ENCODE data around the gene ZNF22.

The ZNF22 gene

DNA sequence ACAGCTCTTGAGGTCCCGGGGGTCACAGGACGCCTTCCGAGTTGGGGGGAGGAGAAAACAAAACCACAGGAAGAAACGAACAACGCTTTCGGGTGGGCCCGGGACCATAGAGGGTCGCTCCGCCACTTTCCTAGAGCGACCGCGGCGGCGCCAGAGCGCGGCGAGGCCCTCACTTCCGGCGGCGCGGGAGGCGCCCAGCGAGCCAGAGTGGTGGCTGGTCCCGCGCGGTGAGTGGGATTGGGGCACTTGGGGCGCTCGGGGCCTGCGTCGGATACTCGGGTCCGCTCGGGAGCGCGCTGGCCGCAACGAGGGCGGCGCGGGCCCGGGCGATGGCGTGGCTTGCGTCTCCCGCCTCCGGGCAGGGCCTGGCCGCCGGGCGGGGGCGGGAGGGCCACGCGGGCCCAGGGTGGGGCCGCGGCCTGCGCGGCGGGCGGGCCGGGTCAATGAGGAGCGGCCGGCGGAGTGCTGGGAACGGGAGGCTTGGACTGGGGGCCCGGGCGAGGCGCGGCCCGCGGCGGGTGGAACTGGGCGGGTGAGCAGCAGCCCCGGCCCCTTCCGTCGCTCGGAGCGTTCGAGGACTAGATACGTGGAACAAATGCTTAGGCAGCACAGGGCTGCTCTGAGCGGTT, at the start of gene ZNF22:
ZNF22 (plus strand) TSS at position 172 of the 629 bp plus-strand sequence. CDS start 2,446 bp downstream, outside the sequence.
- TF ChIP-seq, protein P1, sequence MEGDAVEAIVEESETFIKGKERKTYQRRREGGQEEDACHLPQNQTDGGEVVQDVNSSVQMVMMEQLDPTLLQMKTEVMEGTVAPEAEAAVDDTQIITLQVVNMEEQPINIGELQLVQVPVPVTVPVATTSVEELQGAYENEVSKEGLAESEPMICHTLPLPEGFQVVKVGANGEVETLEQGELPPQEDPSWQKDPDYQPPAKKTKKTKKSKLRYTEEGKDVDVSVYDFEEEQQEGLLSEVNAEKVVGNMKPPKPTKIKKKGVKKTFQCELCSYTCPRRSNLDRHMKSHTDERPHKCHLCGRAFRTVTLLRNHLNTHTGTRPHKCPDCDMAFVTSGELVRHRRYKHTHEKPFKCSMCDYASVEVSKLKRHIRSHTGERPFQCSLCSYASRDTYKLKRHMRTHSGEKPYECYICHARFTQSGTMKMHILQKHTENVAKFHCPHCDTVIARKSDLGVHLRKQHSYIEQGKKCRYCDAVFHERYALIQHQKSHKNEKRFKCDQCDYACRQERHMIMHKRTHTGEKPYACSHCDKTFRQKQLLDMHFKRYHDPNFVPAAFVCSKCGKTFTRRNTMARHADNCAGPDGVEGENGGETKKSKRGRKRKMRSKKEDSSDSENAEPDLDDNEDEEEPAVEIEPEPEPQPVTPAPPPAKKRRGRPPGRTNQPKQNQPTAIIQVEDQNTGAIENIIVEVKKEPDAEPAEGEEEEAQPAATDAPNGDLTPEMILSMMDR (conservative IDR thresholded peaks at IDR 0.05; ENCODE audit: low read depth, low read length), result peak; percentile 2

GRCh38 chr10:44951576-44952226, 49.0 kb upstream of the ZNF22 start:
- TF ChIP-seq, protein P1 (conservative IDR thresholded peaks at IDR 0.05; ENCODE audit: low read depth, low read length), result no peak
- H3K4me3 ChIP-seq (ENCODE audit: low read length), result no peak overlapping the region
- DNase-seq (ENCODE audit: low read depth), result no peak

More for the DNA sequence above, at the start of gene ZNF22:
- H3K4me3 ChIP-seq (ENCODE audit: low read length), result peak within 1 kb of the TSS; percentile 53
- DNase-seq (ENCODE audit: low read depth), result no peak

GRCh38 chr10:44952779-44953231, 47.9 kb upstream of the ZNF22 start:
- no peak overlapping the region for H3K4me3 ChIP-seq (ENCODE audit: low read length)
- TF ChIP-seq, protein P1 (conservative IDR thresholded peaks at IDR 0.05; ENCODE audit: low read depth, low read length), result no peak
- no peak for DNase-seq (ENCODE audit: low read depth)

GRCh38 chr10:44954042-44954441, 46.7 kb upstream of the ZNF22 start:
- no peak overlapping the region for H3K4me3 ChIP-seq (ENCODE audit: low read length)
- TF ChIP-seq, protein P1 (conservative IDR thresholded peaks at IDR 0.05; ENCODE audit: low read depth, low read length), result no peak
- DNase-seq (ENCODE audit: low read depth), result no peak

DNA sequence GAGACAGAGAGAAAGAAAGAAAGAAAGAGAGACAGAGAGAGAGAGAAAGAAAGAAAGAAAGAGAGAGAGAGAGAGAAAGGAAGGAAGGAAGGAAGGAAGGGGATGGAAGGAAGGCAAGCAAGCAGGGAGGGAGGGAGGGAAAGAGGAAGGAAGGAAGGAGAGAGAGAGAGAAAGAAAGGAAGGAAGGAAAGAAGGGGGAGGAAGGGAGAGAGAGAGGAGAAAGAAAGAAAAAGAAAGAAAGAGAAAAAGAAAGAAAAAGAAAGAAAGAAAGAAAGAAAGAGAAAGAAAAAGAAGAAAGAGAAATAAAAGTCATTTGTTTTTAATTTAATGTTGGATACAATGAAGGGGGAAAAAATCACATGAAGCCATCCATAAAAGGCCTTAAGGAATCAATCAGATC, 45.8 kb upstream of the ZNF22 start:
- no peak overlapping the region for H3K4me3 ChIP-seq (ENCODE audit: low read length)
- TF ChIP-seq, protein P1 (conservative IDR thresholded peaks at IDR 0.05; ENCODE audit: low read depth, low read length), result no peak
- no peak for DNase-seq (ENCODE audit: low read depth)

DNA sequence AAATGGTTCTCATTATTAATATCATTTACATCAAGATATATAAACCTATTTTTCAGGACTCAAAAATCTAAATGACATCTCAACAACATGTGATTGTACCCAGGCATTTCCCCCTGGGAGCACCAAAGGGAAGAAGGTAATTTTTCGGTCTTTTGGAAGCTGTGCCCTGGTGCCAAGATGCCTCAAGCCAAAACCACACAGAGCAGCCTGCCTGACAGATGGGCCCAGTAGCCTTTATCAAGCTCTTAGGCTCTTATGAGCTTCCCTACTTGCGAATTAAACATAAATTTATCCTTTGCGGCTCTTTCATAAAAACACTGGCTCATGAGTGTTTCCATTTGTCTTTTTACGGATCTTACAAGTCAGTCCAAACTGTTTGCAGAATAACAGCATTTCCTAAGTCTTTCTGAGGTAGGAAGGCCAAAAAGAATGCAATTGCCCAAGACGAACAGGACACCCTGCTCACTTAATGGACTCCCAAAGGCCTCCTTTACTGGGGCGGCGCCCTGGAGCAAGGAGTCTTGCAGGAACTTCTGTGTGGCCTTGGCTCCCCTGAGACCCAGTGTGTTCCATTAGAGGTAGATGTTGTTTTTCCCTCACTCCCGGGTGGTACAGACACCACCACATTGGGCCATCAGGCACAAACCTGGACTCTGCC, 45.2 kb upstream of the ZNF22 start:
- TF ChIP-seq, protein P1 (conservative IDR thresholded peaks at IDR 0.05; ENCODE audit: low read depth, low read length), result no peak
- no peak overlapping the region for H3K4me3 ChIP-seq (ENCODE audit: low read length)
- no peak for DNase-seq (ENCODE audit: low read depth)
